Osteocyte (in vitro differentiated cells): Measurements from ENCODE around the gene PRXL2A. TPM values are rescaled to one million over a fixed set of nuclear protein-coding genes. Genes with fewer than 3 reads are reported as not detected.
"Not testable (repeated sequence)": the region's sequence is repeated elsewhere in the genome, so short reads cannot be mapped to it uniquely, and the experiment has no call there.

Experiments
- DNase-seq: peaks from one replicate; pipeline ENCODE4 v3.0.0; 2021; ENCODE audit warnings: mixed read lengths; ENCODE audit not compliant: unreplicated experiment; ENCODE audit errors: extremely low spot score
- H3K27ac Mint-ChIP-seq: one replicate; pipeline ENCODE4 v1.8.0; 2021; ENCODE audit warnings: mild to moderate bottlenecking, mixed read lengths; ENCODE audit not compliant: unreplicated experiment
- H3K27me3 Mint-ChIP-seq: one replicate; pipeline ENCODE4 v1.8.0; 2021; ENCODE audit warnings: mixed read lengths; ENCODE audit not compliant: unreplicated experiment
- H3K36me3 Mint-ChIP-seq: one replicate; pipeline ENCODE4 v1.8.0; 2021; ENCODE audit warnings: mixed read lengths; ENCODE audit not compliant: unreplicated experiment
- H3K4me1 Mint-ChIP-seq: one replicate; pipeline ENCODE4 v1.8.0; 2021; ENCODE audit warnings: mixed read lengths; ENCODE audit not compliant: unreplicated experiment
- H3K4me3 Mint-ChIP-seq: one replicate; pipeline ENCODE4 v1.8.0; 2021; ENCODE audit warnings: mild to moderate bottlenecking, moderate library complexity, mixed read lengths; ENCODE audit not compliant: unreplicated experiment
- H3K9me3 Mint-ChIP-seq: one replicate; pipeline ENCODE4 v1.8.0; 2021; ENCODE audit warnings: mixed read lengths; ENCODE audit not compliant: unreplicated experiment
- total RNA-seq: library from RNA; stranded (reverse); gene quantifications from 2 replicates; pipeline ENCODE4 v1.2.1, GENCODE V29; 2021
- TF ChIP-seq, protein P1 (sequence below): fragments of 200-600 bp; sonication (generic); IDR thresholded peaks from 2 replicates; pipeline ENCODE4 v1.5.0; 2021; ENCODE audit warnings: antibody characterized with exemption, mild to moderate bottlenecking, moderate library complexity

PRXL2A gene
- total RNA-seq, 1 donor from 2014 or later: 56.8 TPM

DNA sequence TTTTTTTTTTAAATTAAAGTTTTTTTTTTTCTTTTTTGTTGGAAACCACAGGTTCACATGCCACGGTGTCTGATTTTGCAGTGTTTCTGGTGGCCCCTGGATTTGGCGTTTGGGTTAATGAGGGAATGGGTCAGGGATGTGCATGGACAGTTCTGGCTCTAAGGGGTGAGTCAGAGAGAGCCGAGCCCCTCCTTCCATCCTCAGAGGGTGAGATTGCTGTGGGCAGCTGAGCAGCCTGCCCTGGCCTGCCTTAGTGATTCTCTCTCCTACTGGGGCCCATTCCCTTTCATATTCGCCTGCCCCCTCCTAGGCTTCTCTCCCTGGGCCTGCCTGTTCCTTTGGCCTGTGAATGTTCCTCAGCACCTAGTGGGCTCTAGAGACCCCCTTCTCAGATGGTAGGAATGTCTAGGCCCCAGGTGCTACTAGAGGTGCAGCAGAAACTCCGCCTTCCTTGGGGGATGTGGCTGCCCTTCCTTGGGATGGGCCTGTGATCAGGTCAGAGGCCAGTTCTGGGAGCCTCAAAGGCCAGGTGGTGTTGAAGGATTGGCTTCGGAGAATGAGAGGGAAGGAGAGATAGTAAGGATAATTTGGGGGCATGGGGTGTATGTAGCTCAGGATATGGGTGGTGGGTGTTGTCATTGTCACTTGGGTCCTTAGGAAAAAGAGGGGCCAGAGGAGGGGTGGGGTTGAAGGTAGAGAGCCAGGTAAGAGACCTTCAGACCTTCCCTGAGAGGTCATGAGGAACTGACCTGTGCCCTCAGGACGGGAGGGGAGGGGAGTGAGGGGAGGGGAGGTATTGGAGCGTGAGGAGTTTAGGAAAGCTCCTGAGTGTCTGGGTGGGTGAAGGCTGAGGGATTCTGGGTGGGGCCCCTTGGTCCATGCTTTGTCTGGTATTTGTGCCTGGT is 65.6 kb downstream of the PRXL2A start:
- TF ChIP-seq, protein P1, sequence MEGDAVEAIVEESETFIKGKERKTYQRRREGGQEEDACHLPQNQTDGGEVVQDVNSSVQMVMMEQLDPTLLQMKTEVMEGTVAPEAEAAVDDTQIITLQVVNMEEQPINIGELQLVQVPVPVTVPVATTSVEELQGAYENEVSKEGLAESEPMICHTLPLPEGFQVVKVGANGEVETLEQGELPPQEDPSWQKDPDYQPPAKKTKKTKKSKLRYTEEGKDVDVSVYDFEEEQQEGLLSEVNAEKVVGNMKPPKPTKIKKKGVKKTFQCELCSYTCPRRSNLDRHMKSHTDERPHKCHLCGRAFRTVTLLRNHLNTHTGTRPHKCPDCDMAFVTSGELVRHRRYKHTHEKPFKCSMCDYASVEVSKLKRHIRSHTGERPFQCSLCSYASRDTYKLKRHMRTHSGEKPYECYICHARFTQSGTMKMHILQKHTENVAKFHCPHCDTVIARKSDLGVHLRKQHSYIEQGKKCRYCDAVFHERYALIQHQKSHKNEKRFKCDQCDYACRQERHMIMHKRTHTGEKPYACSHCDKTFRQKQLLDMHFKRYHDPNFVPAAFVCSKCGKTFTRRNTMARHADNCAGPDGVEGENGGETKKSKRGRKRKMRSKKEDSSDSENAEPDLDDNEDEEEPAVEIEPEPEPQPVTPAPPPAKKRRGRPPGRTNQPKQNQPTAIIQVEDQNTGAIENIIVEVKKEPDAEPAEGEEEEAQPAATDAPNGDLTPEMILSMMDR: no peak
- Mint-ChIP-seq H3K36me3 (peaks cover 17% of the 10 kb centered on the region), H3K4me3 (no peak overlapping the region), H3K27me3 (no peaks in the 10 kb centered on the region), H3K27ac (no peak overlapping the region), H3K4me1 (peaks cover 36% of the 10 kb centered on the region), H3K9me3 (peaks cover 10% of the 10 kb centered on the region)
- no peak for DNase-seq

DNA sequence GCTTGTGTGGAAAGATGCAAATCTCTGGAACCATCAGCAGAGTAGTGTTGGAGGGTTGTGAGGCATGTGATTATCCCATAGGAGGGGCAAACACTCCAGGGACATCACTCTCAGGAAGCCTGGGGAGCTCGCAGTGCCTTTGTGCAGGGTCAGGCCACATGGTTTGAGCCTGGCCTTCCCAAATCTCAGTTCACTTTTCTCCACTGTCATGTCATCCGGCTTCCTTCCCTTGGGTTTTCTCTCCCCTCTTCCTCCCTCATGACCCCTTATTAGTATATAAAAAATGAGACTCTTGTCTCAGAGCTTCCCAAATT is 66.2 kb downstream of the PRXL2A start:
- H3K4me3 Mint-ChIP-seq: no peak overlapping the region
- peaks cover 33% of the 10 kb centered on the region for H3K4me1 Mint-ChIP-seq
- H3K27ac Mint-ChIP-seq: no peak overlapping the region
- peaks cover 10% of the 10 kb centered on the region for H3K9me3 Mint-ChIP-seq
- TF ChIP-seq, protein P1: no peak
- H3K27me3 Mint-ChIP-seq: no peaks in the 10 kb centered on the region
- H3K36me3 Mint-ChIP-seq: peaks cover 14% of the 10 kb centered on the region
- no peak for DNase-seq

DNA sequence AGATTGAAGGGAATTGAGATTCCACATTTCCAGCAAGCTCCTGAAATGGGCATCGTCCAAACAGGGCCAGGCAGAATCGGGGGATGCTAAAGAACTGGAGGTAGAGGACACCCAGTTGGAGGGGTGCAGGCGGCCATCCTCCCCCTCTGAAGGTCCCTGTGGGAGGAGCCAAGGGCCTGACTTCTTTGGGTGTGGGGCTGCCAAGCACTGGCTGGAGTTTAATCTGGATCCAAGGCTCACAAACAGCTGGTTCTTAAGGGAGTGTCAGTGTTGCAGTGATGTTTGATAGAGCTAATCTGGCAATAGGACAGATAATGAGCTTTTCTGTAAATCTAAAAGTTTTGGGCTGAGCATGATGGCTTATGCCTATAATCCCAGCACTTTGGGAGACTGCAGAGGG is 66.6 kb downstream of the PRXL2A start:
- H3K27me3 Mint-ChIP-seq: no peaks in the 10 kb centered on the region
- no peak overlapping the region for H3K4me3 Mint-ChIP-seq
- H3K27ac Mint-ChIP-seq: no peak overlapping the region
- DNase-seq: no peak
- H3K9me3 Mint-ChIP-seq: peaks cover 10% of the 10 kb centered on the region
- peaks cover 12% of the 10 kb centered on the region for H3K36me3 Mint-ChIP-seq
- H3K4me1 Mint-ChIP-seq: peaks cover 32% of the 10 kb centered on the region
- TF ChIP-seq, protein P1: no peak

DNA sequence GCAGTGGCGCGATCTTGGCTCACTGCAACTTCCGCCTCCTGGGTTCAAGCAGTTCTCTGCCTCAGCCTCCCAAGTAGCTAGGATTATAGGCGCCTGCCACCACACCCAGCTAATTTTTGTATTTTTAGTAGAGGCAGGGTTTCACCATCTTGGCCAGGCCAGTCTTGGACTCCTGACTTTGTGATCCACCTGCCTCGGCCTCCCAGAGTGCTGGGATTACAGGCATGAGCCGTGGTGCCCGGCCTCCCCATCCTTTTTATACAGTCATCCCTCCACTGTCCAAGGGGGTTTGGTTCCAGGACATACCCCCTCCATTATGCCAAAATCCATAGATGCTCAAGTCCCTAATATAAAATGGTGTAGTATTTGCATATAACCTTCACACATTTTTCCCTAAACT is 67.3 kb downstream of the PRXL2A start:
- H3K27ac Mint-ChIP-seq: not testable (repeated sequence)

DNA sequence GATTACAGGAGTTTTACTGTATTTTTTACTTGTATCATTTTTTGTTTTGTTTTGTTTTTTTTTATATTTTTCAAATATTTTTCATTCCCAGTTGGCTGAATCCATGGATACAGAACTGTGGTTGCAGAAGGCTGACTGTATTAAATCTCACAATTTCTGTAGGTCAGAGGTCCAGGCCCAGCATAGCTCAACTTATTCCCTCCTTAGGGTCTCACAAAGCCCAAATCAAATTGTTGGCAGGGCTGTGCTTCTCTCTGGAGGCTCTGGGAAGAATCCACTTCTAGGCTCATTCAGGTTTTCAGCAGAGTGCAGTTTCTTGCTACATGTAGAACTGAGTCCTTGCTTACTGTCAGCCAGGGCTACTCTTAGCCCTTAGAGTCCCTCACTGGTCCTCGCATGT is 68.3 kb downstream of the PRXL2A start:
- no peak overlapping the region for H3K4me3 Mint-ChIP-seq
- H3K27ac Mint-ChIP-seq: no peak overlapping the region
- peaks cover 10% of the 10 kb centered on the region for H3K9me3 Mint-ChIP-seq

More for the DNA sequence above, 67.3 kb downstream of the PRXL2A start:
- Mint-ChIP-seq H3K9me3 (peaks cover 10% of the 10 kb centered on the region), H3K36me3 (peaks cover 13% of the 10 kb centered on the region), H3K4me1 (peaks cover 32% of the 10 kb centered on the region)
- DNase-seq, H3K27me3 Mint-ChIP-seq, H3K4me3 Mint-ChIP-seq: not testable (repeated sequence)

More for the DNA sequence above, 68.3 kb downstream of the PRXL2A start:
- Mint-ChIP-seq H3K36me3 (peaks cover 13% of the 10 kb centered on the region), H3K4me1 (peaks cover 28% of the 10 kb centered on the region), H3K27me3 (no peaks in the 10 kb centered on the region)
- TF ChIP-seq, protein P1: no peak
- no peak for DNase-seq
